Fibroblast of the conjunctiva (primary cell): Measurements from ENCODE around the gene FXYD7.
"Not testable (repeated sequence)": the region's sequence is repeated elsewhere in the genome, so short reads cannot be mapped to it uniquely, and the experiment has no call there.

Experiments
- DNase-seq: peaks from one replicate; pipeline ENCODE4 v3.0.0-alpha.2; 2010; ENCODE audit warnings: low read depth

FXYD7 gene

GRCh38 chr19:35143231-35143715, at the start of gene FXYD7:
Gene FXYD7, plus strand, starts transcription at chr19:35143255. Its CDS starts 79 bp downstream, at chr19:35143334.
- no peak for DNase-seq

- DNase-seq, result no peak
These were observed 49.6 kb upstream of the FXYD7 start for GRCh38 chr19:35093430-35093829.

GRCh38 chr19:35093941-35094647, 49.0 kb upstream of the FXYD7 start:
- DNase-seq, result no peak

- DNase-seq, result no peak
These were observed 48.4 kb upstream of the FXYD7 start for GRCh38 chr19:35094656-35095055.

- no peak for DNase-seq
These were observed 47.2 kb upstream of the FXYD7 start for GRCh38 chr19:35095667-35096368.

- no peak for DNase-seq
These were observed 44.5 kb upstream of the FXYD7 start for GRCh38 chr19:35098413-35099049.

- DNase-seq, result no peak
These were observed 43.7 kb upstream of the FXYD7 start for GRCh38 chr19:35099155-35099896.

- DNase-seq, result no peak
These were observed 43.2 kb upstream of the FXYD7 start for GRCh38 chr19:35099897-35100275.

GRCh38 chr19:35100588-35101533, 42.2 kb upstream of the FXYD7 start:
- DNase-seq, result no peak

- DNase-seq, result not testable (repeated sequence)
These were observed 41.1 kb upstream of the FXYD7 start for GRCh38 chr19:35101949-35102348.

GRCh38 chr19:35103614-35104013, 39.4 kb upstream of the FXYD7 start:
- DNase-seq, result not testable (repeated sequence)

GRCh38 chr19:35104361-35104760, 38.7 kb upstream of the FXYD7 start:
- no peak for DNase-seq

- no peak for DNase-seq
These were observed 38.0 kb upstream of the FXYD7 start for GRCh38 chr19:35105047-35105410.

- no peak for DNase-seq
These were observed 37.4 kb upstream of the FXYD7 start for GRCh38 chr19:35105411-35106290.

- no peak for DNase-seq
These were observed 36.8 kb upstream of the FXYD7 start for GRCh38 chr19:35106291-35106583.

GRCh38 chr19:35106898-35107541, 36.0 kb upstream of the FXYD7 start:
- no peak for DNase-seq

- no peak for DNase-seq
These were observed 35.5 kb upstream of the FXYD7 start for GRCh38 chr19:35107545-35107944.

GRCh38 chr19:35108730-35109129, 34.3 kb upstream of the FXYD7 start:
- no peak for DNase-seq

- DNase-seq, result no peak
These were observed 33.5 kb upstream of the FXYD7 start for GRCh38 chr19:35109395-35110112.
